ENCODE measurements around the gene SESN1.

The SESN1 gene

DNA sequence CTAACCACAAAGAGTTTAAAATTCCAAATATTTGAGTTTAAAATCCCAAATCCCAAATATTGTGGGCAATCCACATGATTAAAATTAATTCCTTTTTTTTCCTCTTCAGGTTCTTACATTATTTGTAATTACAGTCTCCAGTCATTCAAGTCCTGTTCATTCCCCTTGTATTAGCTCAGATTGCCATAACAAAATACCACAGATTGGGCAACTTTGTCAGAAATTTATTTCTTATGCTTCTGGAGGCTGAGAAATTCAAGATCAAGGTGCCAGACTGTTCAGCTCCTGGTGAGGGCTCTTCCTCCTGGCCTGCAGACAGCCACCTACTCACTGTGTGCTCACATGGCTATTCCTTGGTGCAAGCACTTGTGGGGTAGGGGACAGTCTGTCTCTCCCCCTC, 141.0 kb downstream of the SESN1 start:
- no peak for DNase-seq

- no peak for DNase-seq
Observed at GRCh38 chr6:108952776-108953486, 141.7 kb downstream of the SESN1 start.

GRCh38 chr6:108951351-108951953, 143.2 kb downstream of the SESN1 start:
- DNase-seq, result no peak

GRCh38 chr6:108948181-108948661, 146.4 kb downstream of the SESN1 start:
- no peak for DNase-seq

DNA sequence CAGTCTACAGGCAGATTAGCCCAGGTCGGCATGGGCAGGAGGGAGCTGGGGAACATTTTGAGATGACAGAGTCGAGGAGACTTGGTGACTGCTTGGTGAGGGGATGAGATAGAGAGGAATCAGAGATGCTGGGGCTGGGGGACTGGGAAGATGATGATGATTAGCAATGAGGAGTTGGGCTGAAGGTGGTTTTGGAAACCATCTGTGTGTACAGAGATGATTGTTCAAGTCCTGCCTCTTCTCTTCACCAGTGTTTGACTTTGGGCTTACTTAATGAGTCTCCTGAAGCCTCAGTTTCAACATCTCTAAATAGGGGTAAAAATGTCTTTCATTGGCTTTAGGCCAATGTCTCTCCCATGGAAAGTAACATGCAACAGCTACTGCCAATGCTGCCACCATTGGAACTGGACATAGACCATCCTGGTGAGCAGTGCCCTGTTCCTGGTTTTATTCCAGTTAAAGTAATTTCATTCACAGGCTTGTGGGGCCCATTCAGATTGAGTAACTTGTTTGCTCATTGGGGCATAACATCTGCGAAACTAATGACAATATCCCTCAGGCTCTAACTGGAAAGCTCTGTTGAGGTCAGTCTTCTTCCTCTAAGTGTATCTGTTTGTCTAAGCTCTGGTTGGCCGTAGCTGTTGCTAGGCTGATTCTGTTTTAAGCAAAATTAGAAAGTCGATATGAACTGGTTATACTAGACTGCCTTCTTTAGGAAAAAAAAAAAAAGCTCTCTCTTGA, 147.4 kb downstream of the SESN1 start:
- peak; percentile 41 for DNase-seq

- no peak for DNase-seq
Observed at GRCh38 chr6:108946695-108947094, 148.0 kb downstream of the SESN1 start.

DNA sequence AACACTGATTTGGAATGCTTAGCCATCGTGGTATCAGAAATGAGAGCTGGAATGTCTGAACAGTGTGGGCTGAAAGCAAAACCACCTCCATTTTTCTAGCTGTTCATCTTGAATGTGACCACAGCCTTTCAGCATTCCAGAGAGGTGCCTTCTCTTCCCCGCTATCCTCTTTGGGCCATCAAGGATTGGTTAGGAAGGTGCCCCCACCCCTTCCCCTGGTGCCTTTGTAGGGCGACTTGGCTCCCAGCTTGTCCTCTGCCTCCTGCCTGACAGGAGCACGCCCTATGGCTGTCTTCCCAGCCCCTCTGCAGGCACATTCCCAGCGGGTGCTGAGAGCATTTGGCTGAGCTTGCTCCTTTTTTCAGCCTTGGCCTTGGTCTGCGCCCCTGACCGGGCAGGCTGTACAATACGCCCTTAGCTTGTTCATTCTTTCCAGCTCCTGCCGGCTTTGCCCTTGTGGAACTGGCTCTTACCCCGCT, 148.9 kb downstream of the SESN1 start:
- no peak for DNase-seq

DNA sequence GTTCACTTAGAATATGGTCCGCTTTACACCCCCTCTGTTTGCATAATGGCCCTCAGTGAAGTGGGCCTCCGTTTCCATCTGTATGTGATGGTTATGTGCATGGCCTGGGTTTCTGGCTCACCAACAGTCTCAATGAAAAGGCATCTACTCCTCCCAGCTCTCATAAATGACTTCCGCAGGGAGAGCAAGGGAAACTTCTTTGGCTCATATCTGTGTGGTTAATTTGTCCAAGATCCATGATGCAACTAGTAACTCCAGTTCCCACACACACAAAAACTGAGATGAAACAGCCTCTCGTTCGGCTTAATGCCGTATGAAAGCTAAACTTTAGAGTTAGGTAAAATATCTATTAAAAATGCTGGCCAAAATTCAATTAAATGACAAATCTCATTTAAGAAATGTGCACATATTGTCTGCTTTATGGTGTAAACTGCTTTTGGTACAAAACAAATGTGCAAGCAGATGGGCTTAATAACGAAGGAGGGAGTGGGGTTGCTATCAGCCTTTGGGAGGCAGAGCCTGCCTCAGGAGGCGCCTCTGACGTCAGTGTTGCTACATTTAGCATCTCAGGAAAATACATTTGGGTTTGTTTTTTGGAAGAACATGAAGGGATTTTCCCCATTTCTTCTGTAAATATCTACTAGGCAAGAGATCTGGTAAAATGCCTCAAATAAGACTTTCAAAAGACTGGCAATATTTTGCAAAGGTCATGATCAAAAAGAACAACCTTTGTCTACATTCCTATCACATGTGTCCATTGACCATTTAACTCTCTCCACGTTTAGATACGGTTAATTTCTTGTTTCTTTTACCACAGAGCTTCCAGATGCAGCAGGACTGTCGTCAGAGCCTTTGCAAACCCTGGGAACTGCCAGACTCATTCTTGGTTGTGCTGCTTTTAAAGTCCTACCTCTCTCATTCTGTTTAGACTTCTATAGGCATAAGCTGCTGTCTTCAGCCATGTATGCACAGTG, 149.7 kb downstream of the SESN1 start:
- peak; percentile 48 for DNase-seq

- no peak for DNase-seq
Observed at GRCh38 chr6:108944071-108944470, 150.6 kb downstream of the SESN1 start.

DNA sequence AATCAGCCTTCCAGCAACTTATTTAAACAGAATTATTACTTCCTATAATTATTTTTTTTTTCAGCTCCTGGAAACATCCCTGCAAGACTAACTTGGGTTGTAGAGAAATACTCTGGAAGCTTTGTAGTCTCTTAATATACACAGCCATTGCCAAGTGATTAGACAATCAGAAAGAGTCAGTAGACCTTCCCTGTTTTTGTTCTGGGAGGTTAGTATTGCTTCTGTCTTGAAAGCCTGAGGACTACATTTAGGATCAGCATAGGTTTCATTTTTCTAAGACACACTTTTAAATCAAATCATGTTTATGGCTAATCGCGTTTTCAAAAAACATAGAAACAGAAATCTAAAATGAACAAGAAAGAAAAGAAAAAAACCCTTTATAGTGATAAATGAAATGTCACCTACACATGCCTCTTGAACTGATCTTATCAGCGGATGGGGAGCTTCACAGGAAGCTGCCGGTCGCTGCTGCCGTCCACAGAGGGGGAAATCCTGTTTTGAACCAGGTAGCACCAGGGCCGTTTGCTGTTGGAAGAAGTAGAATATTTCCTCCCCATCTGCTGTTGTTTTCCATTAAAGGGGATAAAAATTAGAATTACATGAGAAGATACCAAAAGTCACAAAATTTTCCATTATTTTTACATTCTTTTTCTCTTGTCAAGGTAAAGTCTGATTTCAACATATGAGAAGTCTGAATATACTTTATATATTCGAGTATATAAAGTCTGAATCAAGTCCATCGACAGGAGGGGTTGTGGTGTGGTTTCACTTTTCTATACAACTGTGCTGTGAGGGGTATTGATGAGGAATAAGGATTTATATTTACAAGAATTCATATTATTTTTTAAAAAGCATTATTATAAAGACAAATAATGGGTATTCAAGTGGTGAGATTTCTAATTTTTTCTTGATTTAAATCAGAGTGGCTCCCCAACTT, 151.8 kb downstream of the SESN1 start:
- DNase-seq, result no peak

DNA sequence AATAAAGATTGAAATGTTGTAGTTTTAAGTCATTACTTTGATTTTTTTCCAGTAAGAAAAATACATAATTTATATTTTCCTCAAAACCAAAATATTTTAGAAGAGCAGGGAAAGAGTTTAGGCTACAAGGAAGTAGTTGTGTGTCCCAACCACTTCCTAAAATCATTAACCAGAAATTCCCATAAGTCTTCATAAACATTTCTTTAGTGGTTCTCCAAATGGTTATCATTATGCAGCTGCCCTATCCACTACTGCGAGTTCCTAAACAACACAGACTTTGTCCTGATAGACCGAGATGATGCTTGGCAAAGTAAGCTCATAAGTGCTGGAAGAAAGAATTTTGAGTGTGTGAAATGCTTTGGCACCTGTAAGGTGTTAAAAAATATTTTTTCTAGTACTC, 152.8 kb downstream of the SESN1 start:
- DNase-seq, result no peak

DNA sequence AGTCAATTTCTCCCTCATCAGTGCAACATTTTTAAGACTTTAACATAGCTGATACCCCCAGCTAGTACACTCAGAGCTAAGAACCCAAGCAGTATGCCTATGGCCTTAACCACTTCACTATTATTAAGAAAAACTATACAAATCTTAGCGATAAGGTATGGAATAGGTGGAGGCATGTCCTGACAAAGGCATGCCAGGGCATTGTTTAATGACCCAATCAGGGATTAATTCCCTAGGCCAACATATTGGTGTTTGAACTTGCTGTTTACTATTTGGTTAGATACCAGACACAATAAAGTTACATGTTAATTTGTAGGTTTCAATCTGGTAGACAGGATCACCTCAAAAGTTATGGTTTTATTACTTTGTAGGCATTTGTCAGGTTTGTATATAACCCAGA, 153.4 kb downstream of the SESN1 start:
- no peak for DNase-seq

- no peak for DNase-seq
Observed at GRCh38 chr6:108940741-108941140, 153.9 kb downstream of the SESN1 start.

DNA sequence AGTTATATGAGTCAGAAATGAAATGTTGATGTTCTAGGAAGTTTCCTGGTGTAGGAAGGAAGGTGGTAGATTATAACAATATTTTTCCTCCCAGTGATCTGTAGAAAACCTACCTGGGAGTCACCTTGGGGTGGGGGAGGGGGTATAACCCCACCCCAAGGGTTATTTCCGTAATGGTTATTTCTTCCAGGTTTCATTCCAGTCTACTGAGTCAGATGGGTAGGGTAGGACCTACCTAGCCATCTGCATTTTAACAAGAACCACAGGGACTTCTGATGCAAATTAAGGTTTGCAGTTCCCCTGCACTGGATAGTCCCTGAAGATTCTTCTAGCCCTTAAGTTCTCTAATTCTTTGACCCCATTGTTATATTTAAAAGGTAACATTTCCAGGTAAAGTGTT, 157.5 kb downstream of the SESN1 start:
- DNase-seq, result no peak

Data from amniotic stem cell (primary cell).